ENCODE data around the gene CTNND2.

DNA sequence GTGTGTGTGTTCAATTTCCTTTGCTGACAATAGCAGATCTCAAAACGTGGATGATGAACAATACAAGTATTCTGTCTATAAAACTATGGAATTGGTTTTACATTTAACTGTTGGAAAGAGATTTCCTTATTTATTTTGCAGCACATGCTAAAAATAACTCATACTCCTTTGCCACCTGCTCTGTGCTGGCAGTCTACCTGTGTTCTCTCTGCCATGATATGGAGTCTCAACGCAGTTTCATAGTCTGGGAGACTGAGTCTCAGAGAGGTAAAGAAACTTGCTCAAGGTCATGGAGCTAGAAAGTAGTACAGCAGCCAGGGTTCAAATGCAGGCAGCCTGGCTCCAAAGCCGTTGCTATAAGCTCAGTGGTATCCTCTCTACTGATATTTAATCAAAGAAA lies 677.2 kb downstream of the CTNND2 start:
- TF ChIP-seq CTCF (conservative IDR thresholded peaks at IDR 0.05) (no peak), ZFX (IDR thresholded peaks at IDR 0.05) (no peak)

Data from C4-2B (cell line).